DND-41 (cell line): ENCODE measurements around the gene AKNA.

Experiments
- CTCF ChIP-seq: IDR thresholded peaks from 2 replicates; pipeline ENCODE4 v1.5.1; 2012; ENCODE audit warnings: borderline replicate concordance, low read length, moderate library complexity, mild to moderate bottlenecking; ENCODE audit not compliant: poor library complexity, severe bottlenecking; ENCODE audit errors: extremely low read depth
- EZH2 ChIP-seq: IDR thresholded peaks from 3 replicates; pipeline ENCODE4 v1.6.1; 2012; ENCODE audit warnings: borderline replicate concordance, low read depth, mild to moderate bottlenecking, moderate library complexity, low read length, inconsistent platforms; ENCODE audit not compliant: severe bottlenecking

DNA sequence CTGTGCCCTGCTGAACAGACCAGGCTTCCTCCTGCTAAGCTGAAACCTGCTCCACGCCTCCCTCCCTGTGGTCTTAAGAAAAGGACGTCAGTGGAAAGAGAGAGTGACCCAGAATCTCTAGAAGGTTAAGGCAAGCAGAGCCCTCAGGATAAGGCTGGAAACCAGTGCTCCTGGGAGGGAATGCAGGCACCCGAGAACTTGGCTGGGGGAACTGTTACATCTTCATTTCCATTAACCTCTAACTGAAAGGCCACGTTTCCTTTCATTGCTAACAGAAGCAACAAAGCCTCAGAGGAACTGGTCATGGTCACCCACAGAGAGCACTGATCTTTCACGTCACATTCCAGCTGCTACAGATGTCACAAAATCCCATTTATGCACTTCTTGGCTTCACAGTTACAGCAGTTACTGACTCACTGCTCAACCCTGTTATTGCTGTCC is 26.1 kb upstream of the AKNA start:
- TF ChIP-seq CTCF: no peak
- no peak for TF ChIP-seq EZH2
